WTC11 (cell line): ENCODE measurements around the gene KCNQ2. TPM values are rescaled to one million over a fixed set of nuclear protein-coding genes. Genes with fewer than 3 reads are reported as not detected.

Source experiments
- ATAC-seq: fragments of 200-7000 bp; cut with Tn5 transposase; 2 replicates; pipeline ENCODE4 v1.10.0; 2021; ENCODE audit warnings: mild to moderate bottlenecking, moderate library complexity
- CTCF ChIA-PET: fragments of 300-600 bp; sonication (Branson Sonifier 250); formaldehyde crosslinking; loops from one replicate; lab custom pipeline; 2021; ENCODE audit warnings: antibody characterized with exemption; lab: Charles Lee
- POLR2A ChIA-PET: fragments of 350-600 bp; sonication (Branson Sonifier 250); formaldehyde crosslinking; loops from one replicate; lab custom pipeline; 2021; ENCODE audit warnings: antibody characterized with exemption; lab: Charles Lee
- DNase-seq: peaks from one replicate; pipeline ENCODE4 v3.0.0; 2021; ENCODE audit warnings: low spot score
- H3K27ac Mint-ChIP-seq: 2 replicates; pipeline ENCODE4 v1.8.0; 2021; ENCODE audit warnings: mixed read lengths
- H3K27me3 Mint-ChIP-seq: 2 replicates; pipeline ENCODE4 v1.8.0; 2021; ENCODE audit warnings: low read depth, mild to moderate bottlenecking, moderate library complexity, mixed read lengths
- H3K36me3 Mint-ChIP-seq: 2 replicates; pipeline ENCODE4 v1.8.0; 2021; ENCODE audit warnings: mixed read lengths
- H3K4me1 Mint-ChIP-seq: 2 replicates; pipeline ENCODE4 v1.8.0; 2022; ENCODE audit warnings: mixed read lengths
- H3K4me3 Mint-ChIP-seq: 2 replicates; pipeline ENCODE4 v1.8.0; 2021; ENCODE audit warnings: mild to moderate bottlenecking, moderate library complexity, mixed read lengths
- H3K9me3 Mint-ChIP-seq: 2 replicates; pipeline ENCODE4 v1.8.0; 2021; ENCODE audit warnings: mixed read lengths
- CBFB ChIP-seq: sonication (generic); formaldehyde crosslinking; IDR thresholded peaks from 2 replicates; pipeline ENCODE4 v1.8.1; 2022; ENCODE audit warnings: mild to moderate bottlenecking, low read depth, missing genetic modification reagents
- EMX1 ChIP-seq: fragments of 250-450 bp; sonication (Bioruptor Pico); IDR thresholded peaks from 2 replicates; pipeline ENCODE4 v1.8.0; 2021; ENCODE audit warnings: mild to moderate bottlenecking
- ESRRA ChIP-seq: sonication (generic); formaldehyde crosslinking; IDR thresholded peaks from 2 replicates; pipeline ENCODE4 v1.8.1; 2022; ENCODE audit warnings: mild to moderate bottlenecking, missing genetic modification reagents, borderline replicate concordance
- ETV6 ChIP-seq: sonication (generic); formaldehyde crosslinking; IDR thresholded peaks from 2 replicates; pipeline ENCODE4 v1.8.1; 2022; ENCODE audit warnings: mild to moderate bottlenecking, missing genetic modification reagents
- KAT7 ChIP-seq: sonication (generic); formaldehyde crosslinking; IDR thresholded peaks from 2 replicates; pipeline ENCODE4 v1.8.1; 2023; ENCODE audit warnings: missing genetic modification reagents, mild to moderate bottlenecking, borderline replicate concordance
- MXD4 ChIP-seq: fragments of 250-450 bp; sonication (Bioruptor Pico); IDR thresholded peaks from 2 replicates; pipeline ENCODE4 v1.8.0; 2021; ENCODE audit warnings: mild to moderate bottlenecking, moderate library complexity, borderline replicate concordance
- PREB ChIP-seq: sonication (generic); formaldehyde crosslinking; IDR thresholded peaks from 2 replicates; pipeline ENCODE4 v1.8.1; 2022; ENCODE audit warnings: mild to moderate bottlenecking, missing genetic modification reagents, moderate library complexity, borderline replicate concordance
- USF2 ChIP-seq: sonication (generic); formaldehyde crosslinking; IDR thresholded peaks from 2 replicates; pipeline ENCODE4 v1.8.1; 2023; ENCODE audit warnings: mild to moderate bottlenecking, missing genetic modification reagents, moderate library complexity
- ZBTB43 ChIP-seq: sonication (generic); formaldehyde crosslinking; IDR thresholded peaks from 2 replicates; pipeline ENCODE4 v1.8.1; 2023; ENCODE audit warnings: mild to moderate bottlenecking, missing genetic modification reagents
- ZNF121 ChIP-seq: sonication (generic); formaldehyde crosslinking; IDR thresholded peaks from 2 replicates; pipeline ENCODE4 v1.8.0; 2023; ENCODE audit warnings: missing genetic modification reagents
- ZNF219 ChIP-seq: sonication (generic); formaldehyde crosslinking; IDR thresholded peaks from 2 replicates; pipeline ENCODE4 v1.8.0; 2023; ENCODE audit warnings: missing genetic modification reagents, mild to moderate bottlenecking, borderline replicate concordance
- ZNF263 ChIP-seq: sonication (generic); formaldehyde crosslinking; IDR thresholded peaks from 2 replicates; pipeline ENCODE4 v1.8.1; 2022; ENCODE audit warnings: low read depth, mild to moderate bottlenecking, moderate library complexity, missing genetic modification reagents
- ZNF281 ChIP-seq: sonication (generic); formaldehyde crosslinking; IDR thresholded peaks from 2 replicates; pipeline ENCODE4 v1.8.0; 2023; ENCODE audit warnings: mild to moderate bottlenecking, missing genetic modification reagents
- ZNF317 ChIP-seq: sonication (generic); formaldehyde crosslinking; IDR thresholded peaks from 2 replicates; pipeline ENCODE4 v1.8.1; 2023; ENCODE audit warnings: low read depth, mild to moderate bottlenecking, moderate library complexity, missing genetic modification reagents, borderline replicate concordance
- ZNF416 ChIP-seq: fragments of 250-450 bp; sonication (Bioruptor Pico); IDR thresholded peaks from 2 replicates; pipeline ENCODE4 v1.9.0; 2021; ENCODE audit warnings: mild to moderate bottlenecking, inconsistent platforms
- ZSCAN18 ChIP-seq: fragments of 250-450 bp; sonication (Bioruptor Pico); IDR thresholded peaks from 2 replicates; pipeline ENCODE4 v2.1.2; 2022; ENCODE audit warnings: mild to moderate bottlenecking, moderate library complexity
- total RNA-seq: library from RNA; stranded (reverse); gene quantifications from 3 replicates; pipeline ENCODE4 v1.2.3, GENCODE V29; 2021

Gene KCNQ2
- total RNA-seq, 1 experiment from 2014 or later, result 99.8 TPM

GRCh38 chr20:63395723-63396122 is 76.7 kb downstream of the KCNQ2 start (continued):
- TF ChIP-seq ZNF281 (no peak), CBFB (CRISPR knock-in tag) (no peak), MXD4 (no peak), ZNF263 (CRISPR knock-in tag) (no peak)
- TF ChIP-seq, all 79 proteins: peak for 0

GRCh38 chr20:63394920-63395455 is 77.5 kb downstream of the KCNQ2 start:
- Mint-ChIP-seq H3K4me1 (peaks cover 27% of the 10 kb centered on the region), H3K9me3 (peaks cover 21% of the 10 kb centered on the region), H3K27ac (peak overlapping the region; percentile 84; the same call in 1 of the 2 replicates), H3K27me3 (no peaks in the 10 kb centered on the region; the same call in 1 of the 2 replicates), H3K36me3 (peaks cover 21% of the 10 kb centered on the region), H3K4me3 (no peak overlapping the region)
- no peak for TF ChIP-seq ETV6 (CRISPR knock-in tag)
- TF ChIP-seq ZNF281, result 0 out of 2 replicates have a peak, but pooled peaks have one; percentile 16
- ATAC-seq (no peak), DNase-seq (no peak)
- CTCF ChIA-PET, result interaction anchor here (1.4 to 4.6 kb wide), 6 partner anchors 13 to 171 kb away, joined by 3 to 70 read pairs (median 11); no protein-coding TSS in a partner anchor
- POLR2A ChIA-PET, result no interaction called here

- ATAC-seq (peak; percentile 80), DNase-seq (peak; percentile 67)
- Mint-ChIP-seq H3K36me3 (peaks cover 21% of the 10 kb centered on the region), H3K4me1 (peaks cover 27% of the 10 kb centered on the region), H3K27ac (peak overlapping the region; percentile 84), H3K4me3 (peak overlapping the region; percentile 16; the same call in 1 of the 2 replicates), H3K9me3 (peaks cover 26% of the 10 kb centered on the region), H3K27me3 (no peaks in the 10 kb centered on the region; the same call in 1 of the 2 replicates)
- ChIA-PET POLR2A (interaction anchor here (0.8 to 0.9 kb wide), 3 partner anchors 17 to 33 kb away, joined by 3 read pairs; partner anchors contain the start of gene CHRNA4), CTCF (interaction anchor here (0.6 to 4.6 kb wide), 19 partner anchors 12 to 179 kb away, joined by 3 to 70 read pairs (median 4); partner anchors contain the start of gene CHRNA4)
- TF ChIP-seq PREB (CRISPR knock-in tag) (no peak), ZNF281 (peak; percentile 40; the same call in 1 of the 2 replicates), ZNF317 (CRISPR knock-in tag) (no peak), ZSCAN18 (CRISPR knock-in tag) (no peak), USF2 (CRISPR knock-in tag) (no peak; the same call in 1 of the 2 replicates), ZNF416 (CRISPR knock-in tag) (no peak), ZNF219 (CRISPR knock-in tag) (no peak), ZBTB43 (CRISPR knock-in tag) (no peak), ESRRA (no peak), KAT7 (CRISPR knock-in tag) (no peak), ZNF121 (no peak), EMX1 (no peak)
Measured at GRCh38 chr20:63394069-63394919, 78.2 kb downstream of the KCNQ2 start.
